T1000 (cell line): ENCODE measurements around the gene EOGT.

Experiments
- DNase-seq: peaks from one replicate; lab custom pipeline; 2025; ENCODE audit warnings: mixed read lengths; lab: John Stamatoyannopoulos, UW

Gene EOGT

GRCh38 chr3:69009559-69010410 lies 3.7 kb downstream of the EOGT start:
- DNase-seq, result no peak

GRCh38 chr3:69008980-69009379 lies 4.5 kb downstream of the EOGT start:
- no peak for DNase-seq

- DNase-seq, result no peak
These were observed 7.5 kb downstream of the EOGT start for GRCh38 chr3:69005791-69006482.

- no peak for DNase-seq
These were observed 8.3 kb downstream of the EOGT start for GRCh38 chr3:69005071-69005790.

- no peak for DNase-seq
These were observed 9.3 kb downstream of the EOGT start for GRCh38 chr3:69004138-69004537.

GRCh38 chr3:68999605-69000004 lies 13.9 kb downstream of the EOGT start:
- DNase-seq, result no peak

GRCh38 chr3:68999158-68999557 lies 14.3 kb downstream of the EOGT start:
- no peak for DNase-seq

GRCh38 chr3:68997887-68998286 lies 15.6 kb downstream of the EOGT start:
- no peak for DNase-seq

- no peak for DNase-seq
These were observed 17.0 kb downstream of the EOGT start for GRCh38 chr3:68996356-68996995.

- no peak for DNase-seq
These were observed 24.7 kb downstream of the EOGT start for GRCh38 chr3:68988740-68989139.

- no peak for DNase-seq
These were observed 26.2 kb downstream of the EOGT start for GRCh38 chr3:68987322-68987721.

GRCh38 chr3:68986496-68987208 lies 26.8 kb downstream of the EOGT start:
- no peak for DNase-seq

- DNase-seq, result no peak
These were observed 28.2 kb downstream of the EOGT start for GRCh38 chr3:68985146-68985790.

GRCh38 chr3:68984011-68984530 lies 29.4 kb downstream of the EOGT start:
- no peak for DNase-seq

- no peak for DNase-seq
These were observed 35.9 kb downstream of the EOGT start for GRCh38 chr3:68977486-68978167.

- no peak for DNase-seq
These were observed 38.8 kb downstream of the EOGT start for GRCh38 chr3:68974711-68975110.

GRCh38 chr3:68973639-68974038 lies 39.8 kb downstream of the EOGT start:
- no peak for DNase-seq

- no peak for DNase-seq
These were observed 41.0 kb downstream of the EOGT start for GRCh38 chr3:68972358-68972979.

- no peak for DNase-seq
These were observed 48.8 kb downstream of the EOGT start for GRCh38 chr3:68964694-68965093.

GRCh38 chr3:68963891-68964290 lies 49.6 kb downstream of the EOGT start:
- DNase-seq, result no peak
